Measurements from ENCODE around the gene SRRM5.

DNA sequence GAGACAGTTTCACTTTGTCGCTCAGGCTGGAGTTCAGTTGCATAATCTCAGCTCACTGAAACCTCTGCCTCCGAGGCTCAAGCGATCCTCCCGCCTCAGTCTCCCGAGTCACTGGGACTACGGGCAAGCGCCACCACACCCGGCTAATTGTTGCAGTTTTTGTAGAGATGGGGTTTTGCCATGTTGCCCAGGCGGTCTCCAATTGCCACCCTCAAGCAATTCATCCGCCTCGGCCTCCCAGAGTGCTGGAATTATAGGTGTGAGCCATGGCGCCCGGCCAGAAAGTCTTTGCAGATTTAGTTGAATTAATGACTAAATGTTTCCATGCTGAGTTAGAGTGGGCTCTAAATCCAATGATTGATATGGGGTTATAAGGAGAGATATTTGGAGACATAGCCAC lies 32.3 kb downstream of the SRRM5 start:
- TF ChIP-seq, protein P1, sequence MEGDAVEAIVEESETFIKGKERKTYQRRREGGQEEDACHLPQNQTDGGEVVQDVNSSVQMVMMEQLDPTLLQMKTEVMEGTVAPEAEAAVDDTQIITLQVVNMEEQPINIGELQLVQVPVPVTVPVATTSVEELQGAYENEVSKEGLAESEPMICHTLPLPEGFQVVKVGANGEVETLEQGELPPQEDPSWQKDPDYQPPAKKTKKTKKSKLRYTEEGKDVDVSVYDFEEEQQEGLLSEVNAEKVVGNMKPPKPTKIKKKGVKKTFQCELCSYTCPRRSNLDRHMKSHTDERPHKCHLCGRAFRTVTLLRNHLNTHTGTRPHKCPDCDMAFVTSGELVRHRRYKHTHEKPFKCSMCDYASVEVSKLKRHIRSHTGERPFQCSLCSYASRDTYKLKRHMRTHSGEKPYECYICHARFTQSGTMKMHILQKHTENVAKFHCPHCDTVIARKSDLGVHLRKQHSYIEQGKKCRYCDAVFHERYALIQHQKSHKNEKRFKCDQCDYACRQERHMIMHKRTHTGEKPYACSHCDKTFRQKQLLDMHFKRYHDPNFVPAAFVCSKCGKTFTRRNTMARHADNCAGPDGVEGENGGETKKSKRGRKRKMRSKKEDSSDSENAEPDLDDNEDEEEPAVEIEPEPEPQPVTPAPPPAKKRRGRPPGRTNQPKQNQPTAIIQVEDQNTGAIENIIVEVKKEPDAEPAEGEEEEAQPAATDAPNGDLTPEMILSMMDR (conservative IDR thresholded peaks at IDR 0.05) = no peak
- TF ChIP-seq ZFX (IDR thresholded peaks at IDR 0.05) = no peak

Data from C4-2B (cell line).